NCI-H82 (cell line): ENCODE measurements around the gene CEP20.
"Not testable (repeated sequence)": the region's sequence is repeated elsewhere in the genome, so short reads cannot be mapped to it uniquely, and the experiment has no call there.

ENCODE experiments used
- DNase-seq: peaks from one replicate; lab custom pipeline; 2025; lab: John Stamatoyannopoulos, UW

The CEP20 gene

GRCh38 chr16:15857724-15858560 is 30.5 kb downstream of the CEP20 start:
- DNase-seq = no peak

- no peak for DNase-seq
Observed at GRCh38 chr16:15856901-15857698, 31.3 kb downstream of the CEP20 start, which contains the start of gene MYH11. Gene MYH11, minus strand, starts transcription at chr16:15857028. Its CDS starts 18,776 bp downstream, at chr16:15838252.

- no peak for DNase-seq
Observed at GRCh38 chr16:15856182-15856581, 32.2 kb downstream of the CEP20 start.

- no peak for DNase-seq
Observed at GRCh38 chr16:15855704-15856003, 32.7 kb downstream of the CEP20 start.

- DNase-seq = no peak
Observed at GRCh38 chr16:15854906-15855703, 33.3 kb downstream of the CEP20 start.

- no peak for DNase-seq
Observed at GRCh38 chr16:15854061-15854460, 34.3 kb downstream of the CEP20 start.

GRCh38 chr16:15853021-15853420 is 35.4 kb downstream of the CEP20 start:
- no peak for DNase-seq

- not testable (repeated sequence) for DNase-seq
Observed at GRCh38 chr16:15850555-15850954, 37.8 kb downstream of the CEP20 start.

GRCh38 chr16:15849209-15849981 is 39.0 kb downstream of the CEP20 start:
- DNase-seq = no peak

- DNase-seq = no peak
Observed at GRCh38 chr16:15847611-15848175, 40.7 kb downstream of the CEP20 start.

- no peak for DNase-seq
Observed at GRCh38 chr16:15846510-15846909, 41.9 kb downstream of the CEP20 start.

- DNase-seq = no peak
Observed at GRCh38 chr16:15843635-15844279, 44.6 kb downstream of the CEP20 start.

- DNase-seq = not testable (repeated sequence)
Observed at GRCh38 chr16:15839204-15839603, 49.2 kb downstream of the CEP20 start.

- no peak for DNase-seq
Observed at GRCh38 chr16:15837761-15838160, 50.6 kb downstream of the CEP20 start.

GRCh38 chr16:15836965-15837611 is 51.3 kb downstream of the CEP20 start:
- DNase-seq = no peak

GRCh38 chr16:15836074-15836473 is 52.3 kb downstream of the CEP20 start:
- no peak for DNase-seq

- no peak for DNase-seq
Observed at GRCh38 chr16:15835136-15835878, 53.1 kb downstream of the CEP20 start.

- no peak for DNase-seq
Observed at GRCh38 chr16:15834502-15834901, 53.9 kb downstream of the CEP20 start.

- no peak for DNase-seq
Observed at GRCh38 chr16:15833541-15833940, 54.9 kb downstream of the CEP20 start.

- no peak for DNase-seq
Observed at GRCh38 chr16:15832241-15832640, 56.2 kb downstream of the CEP20 start.
